C1 segment of cervical spinal cord (tissue), 14 donors: Measurements from ENCODE around the gene HSF2.
A peak's percentile ranks its signal among the peaks of the same experiment; 100 is the strongest.
"Not testable (repeated sequence)": the region's sequence is repeated elsewhere in the genome, so short reads cannot be mapped to it uniquely, and the experiment has no call there.

Experiments used
- DNase-seq, 14 donors: peaks; one replicate each; lab custom pipeline; 2025; lab: John Stamatoyannopoulos, UW

Gene HSF2

DNA sequence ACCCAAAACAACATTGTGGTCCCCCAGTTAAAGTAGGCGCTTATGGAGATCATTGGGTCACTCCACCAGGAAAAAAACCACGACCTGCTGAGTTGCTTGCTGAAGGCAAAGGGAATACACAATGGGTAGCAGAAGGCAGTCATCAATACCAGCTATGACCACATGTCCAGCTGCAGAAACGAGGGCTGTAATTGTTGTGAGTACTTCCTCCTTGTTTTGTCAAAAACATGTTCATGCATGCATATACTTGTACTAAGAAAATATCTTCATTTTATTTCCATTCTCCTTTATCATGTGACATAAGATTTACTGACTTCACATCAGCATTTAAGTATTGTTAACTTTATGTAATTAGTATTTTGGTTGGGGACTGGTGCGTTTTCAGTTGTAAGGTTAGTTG lies 55.2 kb downstream of the HSF2 start:
- DNase-seq = no peak

DNA sequence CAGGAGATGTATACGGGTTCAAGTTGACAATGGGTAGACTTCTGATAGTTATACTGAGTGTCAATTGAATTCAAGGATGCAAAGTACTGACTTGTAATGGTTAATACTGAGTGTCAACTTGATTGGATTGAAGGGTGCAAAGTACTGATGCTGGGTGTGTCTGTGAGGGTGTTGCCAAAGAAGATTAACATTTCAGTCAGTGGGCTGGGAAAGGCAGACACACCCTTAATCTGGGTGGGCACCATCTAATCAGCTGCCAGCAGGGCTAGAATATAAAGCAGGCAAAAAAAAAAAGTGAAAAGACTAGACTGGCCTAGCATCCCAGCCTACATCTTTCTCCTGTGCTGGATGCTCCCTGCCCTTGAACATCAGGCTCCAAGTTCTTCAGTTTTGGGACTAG lies 55.7 kb downstream of the HSF2 start:
- DNase-seq = not testable (repeated sequence)

DNA sequence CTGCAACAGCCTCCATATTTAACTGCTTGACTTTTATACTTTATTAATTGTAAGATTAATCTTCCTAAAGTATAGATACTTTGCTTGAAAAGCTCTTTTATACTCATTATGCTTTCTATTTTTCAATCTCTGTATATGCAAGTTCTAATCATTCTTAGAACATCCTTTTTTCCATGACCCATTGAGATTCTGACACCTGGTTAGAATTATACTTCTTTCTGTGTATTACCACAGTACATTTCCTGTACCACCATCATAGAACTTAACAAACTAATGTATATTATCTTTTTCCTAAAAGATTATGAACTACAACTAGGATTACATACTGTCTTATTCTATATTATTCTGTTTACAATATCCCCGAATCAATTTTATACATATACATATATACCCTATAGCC lies 58.6 kb downstream of the HSF2 start:
- no peak for DNase-seq

DNA sequence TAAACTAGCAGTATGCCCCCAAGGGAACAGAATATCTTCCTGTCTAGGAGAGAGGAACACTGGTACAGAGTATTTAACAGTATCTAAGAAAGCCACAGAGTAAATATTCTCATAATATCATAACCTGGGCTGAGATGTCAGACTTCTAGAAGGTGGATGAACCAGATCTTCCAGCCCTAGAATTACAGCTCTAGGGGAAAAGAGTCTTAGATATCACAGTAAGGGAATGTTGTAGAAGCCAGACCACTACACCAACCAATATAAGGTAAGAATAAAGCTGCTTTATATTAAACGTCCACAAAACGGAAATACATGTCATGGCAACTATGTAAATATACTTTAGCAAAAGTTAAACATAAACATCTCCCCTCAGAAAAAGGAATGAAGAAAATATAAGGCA lies 59.8 kb downstream of the HSF2 start:
- DNase-seq = no peak

DNA sequence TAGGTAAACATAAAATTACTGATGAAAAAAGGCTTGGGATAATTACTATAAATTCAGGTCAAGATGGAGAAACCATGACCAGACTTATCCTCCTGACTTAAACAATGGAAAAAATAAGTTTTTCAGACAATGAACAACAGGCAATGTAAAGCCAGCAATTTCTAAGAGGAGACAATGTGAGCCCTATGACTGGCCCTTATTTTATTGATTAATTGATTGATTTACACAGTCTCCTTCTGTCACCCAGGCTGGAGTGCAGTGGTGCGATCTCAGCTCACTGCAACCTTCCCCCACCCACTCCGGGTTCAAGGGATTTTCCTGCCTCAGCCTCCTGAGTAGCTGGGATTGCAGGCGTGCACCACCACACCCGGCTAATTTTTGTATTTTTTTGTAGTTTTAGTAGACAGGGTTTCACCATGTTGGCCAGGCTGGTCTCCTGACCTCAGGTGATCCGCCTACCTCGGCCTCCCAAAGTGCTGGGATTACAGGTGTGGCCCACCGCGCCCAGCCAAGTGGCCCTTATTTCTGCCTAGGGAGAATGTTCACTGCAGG lies 60.5 kb downstream of the HSF2 start:
- not testable (repeated sequence) for DNase-seq

DNA sequence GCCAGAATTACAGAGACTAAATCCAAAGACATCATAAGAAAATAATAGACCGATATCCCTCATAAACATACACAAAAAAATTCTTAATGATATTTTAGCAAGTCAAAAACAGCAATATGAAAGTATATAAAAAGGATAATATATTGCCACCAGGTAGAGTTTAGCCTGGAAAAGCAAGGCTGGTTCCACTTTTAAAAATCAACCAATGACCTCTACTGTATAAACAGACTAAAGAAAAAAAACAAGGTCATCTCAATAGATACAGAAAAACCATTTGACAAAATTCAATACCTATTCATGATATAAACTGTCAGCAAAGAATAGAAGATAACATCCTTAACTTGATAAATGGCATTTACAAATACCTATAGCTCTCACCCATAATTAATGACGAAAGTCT lies 62.4 kb downstream of the HSF2 start:
- DNase-seq = no peak

DNA sequence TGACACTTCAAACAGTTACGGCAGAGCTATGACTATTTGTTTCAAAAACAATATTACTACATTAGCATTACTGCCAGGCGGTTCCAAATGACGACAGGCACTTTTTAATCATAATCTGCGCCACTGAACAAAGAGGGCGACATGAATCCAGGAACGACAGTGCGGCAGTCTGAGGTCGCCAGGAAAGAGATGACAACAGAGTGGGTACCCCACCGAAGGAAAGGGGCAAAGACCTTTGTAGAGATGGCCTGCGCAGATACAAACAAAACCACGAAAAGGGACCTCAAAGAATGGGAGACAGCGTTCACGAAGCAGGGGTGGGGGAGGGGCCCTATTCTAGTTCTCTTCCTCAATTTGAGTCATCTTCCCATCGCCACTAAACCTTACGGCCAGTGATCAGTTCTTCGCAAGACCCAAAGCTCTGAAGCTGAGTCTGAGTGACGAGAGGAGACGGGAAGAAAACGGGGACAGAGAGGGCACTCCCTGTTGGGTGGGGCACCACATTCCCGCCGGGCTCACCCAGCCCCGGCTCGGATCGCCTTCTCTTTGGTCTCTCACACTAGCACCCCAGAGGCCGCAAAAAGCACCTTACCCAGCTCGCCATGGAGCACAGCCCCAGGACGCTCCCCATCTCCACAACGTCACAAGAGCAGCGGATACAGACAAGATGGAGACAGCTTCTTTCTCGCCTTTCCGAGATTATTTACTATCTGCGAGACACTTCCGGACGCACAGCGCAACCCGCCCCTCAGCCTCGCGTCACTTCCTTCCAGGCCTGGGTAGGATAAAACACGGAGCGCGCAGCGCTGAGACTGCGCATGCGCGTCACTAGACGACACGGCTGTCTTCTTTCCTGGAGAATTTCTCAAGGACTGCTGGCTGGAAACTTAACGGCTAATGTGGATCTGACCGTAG lies 71.9 kb downstream of the HSF2 start, which contains the start of gene SERINC1:
SERINC1 (minus strand) TSS at position 701 of the 915 bp plus-strand sequence; CDS start at position 631, 70 bp downstream.
- peak; percentile 57 to 95 (median 91) for DNase-seq

DNA sequence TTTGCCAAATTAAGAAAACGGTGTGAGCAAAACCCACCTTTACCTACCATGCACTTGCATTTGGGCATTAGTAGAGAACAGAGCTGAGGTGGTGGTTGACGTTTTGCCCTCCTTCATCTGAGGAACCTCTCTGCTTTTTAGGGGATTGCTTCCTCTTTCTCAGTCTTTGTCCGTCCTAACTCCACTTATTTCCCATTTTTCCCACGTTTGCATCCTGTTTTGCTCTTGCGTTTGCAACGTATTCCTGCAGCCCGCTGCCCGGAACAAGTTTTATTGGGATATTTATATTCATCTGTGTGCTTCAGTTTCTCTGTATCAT lies 72.5 kb downstream of the HSF2 start:
- DNase-seq = no peak

DNA sequence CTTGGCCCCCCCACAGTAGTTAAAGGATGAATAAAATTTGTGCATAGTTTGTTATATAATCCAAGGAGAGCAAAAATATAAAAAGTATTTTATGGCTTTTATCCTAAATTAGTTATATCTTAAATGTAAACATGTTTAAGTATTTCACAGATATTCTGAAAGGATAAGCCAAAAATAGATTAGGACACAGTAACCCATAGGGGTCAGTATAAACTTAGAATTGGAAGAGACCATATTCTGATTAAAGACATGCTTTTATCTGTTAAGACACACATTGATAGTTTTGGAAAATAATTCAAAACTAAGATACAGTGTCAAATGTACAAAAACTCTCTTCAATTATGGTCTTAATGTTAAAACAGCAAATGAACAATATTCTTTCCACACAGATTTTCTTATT lies 76.7 kb downstream of the HSF2 start:
- DNase-seq = peak in 1 of 14 donors; percentile 4

DNA sequence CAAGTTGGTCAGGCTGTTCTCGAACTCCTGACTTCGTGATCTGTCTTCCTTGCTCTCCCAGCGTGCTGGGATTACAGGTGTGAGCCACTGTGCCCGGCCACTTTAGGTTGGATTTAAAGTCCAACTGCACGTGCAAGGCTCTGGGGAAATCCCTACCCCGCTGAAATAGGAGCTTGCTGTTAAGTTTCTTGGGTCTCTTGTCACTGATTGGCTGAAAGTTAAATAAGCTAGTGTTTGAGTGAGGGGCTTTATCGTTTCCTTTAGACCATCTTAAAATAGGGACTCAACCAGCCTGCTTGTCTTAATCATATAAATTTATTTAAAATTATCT lies 83.3 kb downstream of the HSF2 start:
- no peak for DNase-seq
